IMR-90 (cell line): ENCODE results near the gene MYO9A. TPM values are rescaled to one million over a fixed set of nuclear protein-coding genes. Genes with fewer than 3 reads are reported as not detected.

ENCODE experiments used
- ATAC-seq: fragments of 200-7000 bp; cut with Tn5 transposase; 2 replicates; pipeline ENCODE4 v1.9.1; 2020; ENCODE audit warnings: low read depth, mild to moderate bottlenecking, moderate library complexity
- BruUV-seq: library from RNA; stranded (reverse); fragments of 400-500 nt; replicated peaks from 2 replicates; lab custom pipeline; 2021; lab: Mats Ljungman, UMichigan
- CTCF ChIA-PET: fragments of 300-600 bp; formaldehyde crosslinking; extraction: SDS; loops from one replicate; lab custom pipeline; 2021; ENCODE audit warnings: antibody characterized with exemption; lab: Yijun Ruan, JAX
- POLR2A ChIA-PET: fragments of 300-600 bp; sonication (Branson Sonifier 250); formaldehyde crosslinking; loops from one replicate; lab custom pipeline; 2022; ENCODE audit warnings: antibody characterized with exemption; ENCODE audit not compliant: unreplicated experiment; lab: Charles Lee
- DNase-seq: peaks from one replicate; pipeline ENCODE4 v3.0.0; 2013
- H2AFZ ChIP-seq: replicated peaks from 2 replicates; pipeline ENCODE3; 2013; ENCODE audit warnings: low read length, mild to moderate bottlenecking; ENCODE audit not compliant: poor library complexity
- H2AK5ac ChIP-seq: 2 replicates; pipeline ENCODE4 v1.6.1; 2013; ENCODE audit warnings: low read depth, low read length, inconsistent platforms
- H2AK9ac ChIP-seq: replicated peaks from 2 replicates; pipeline ENCODE3; 2013; ENCODE audit warnings: mild to moderate bottlenecking, low read depth, low read length, moderate library complexity; ENCODE audit not compliant: poor library complexity
- H2BK120ac ChIP-seq: 2 replicates; pipeline ENCODE4 v1.6.1; 2013; ENCODE audit warnings: low read depth, low read length, inconsistent platforms
- H2BK15ac ChIP-seq: 3 replicates; pipeline ENCODE4 v1.6.1; 2013; ENCODE audit warnings: low read depth, low read length, inconsistent platforms
- H2BK20ac ChIP-seq: 2 replicates; pipeline ENCODE4 v1.6.1; 2013; ENCODE audit warnings: low read depth, mild to moderate bottlenecking, inconsistent platforms, low read length, moderate library complexity
- H2BK5ac ChIP-seq: 2 replicates; pipeline ENCODE4 v1.6.1; 2013; ENCODE audit warnings: mild to moderate bottlenecking, low read depth, low read length, inconsistent platforms; ENCODE audit not compliant: poor library complexity, severe bottlenecking
- H3K14ac ChIP-seq: replicated peaks from 2 replicates; pipeline ENCODE4 v1.6.1; 2013; ENCODE audit warnings: low read depth, low read length, inconsistent platforms
- H3K18ac ChIP-seq: 2 replicates; pipeline ENCODE4 v1.6.1; 2013; ENCODE audit warnings: low read depth, low read length, control low read depth
- H3K23ac ChIP-seq: 2 replicates; pipeline ENCODE4 v1.6.1; 2013; ENCODE audit warnings: low read depth, low read length, inconsistent platforms
- H3K27ac ChIP-seq: 2 replicates; pipeline ENCODE4 v1.5.1; 2013; ENCODE audit warnings: mild to moderate bottlenecking, control low read depth, low read length; ENCODE audit not compliant: insufficient read depth
- H3K27me3 ChIP-seq: 2 replicates; pipeline ENCODE4 v1.6.1; 2013; ENCODE audit warnings: low read length; ENCODE audit not compliant: control insufficient read depth, insufficient read depth
- H3K36me3 ChIP-seq: 2 replicates; pipeline ENCODE4 v1.6.1; 2013; ENCODE audit warnings: low read length, mixed read lengths; ENCODE audit not compliant: control insufficient read depth, insufficient read depth
- H3K4ac ChIP-seq: 2 replicates; pipeline ENCODE4 v1.6.1; 2013; ENCODE audit warnings: low read depth, low read length, inconsistent platforms
- H3K4me1 ChIP-seq: 2 replicates; pipeline ENCODE4 v1.6.1; 2013; ENCODE audit warnings: low read length, mixed read lengths; ENCODE audit not compliant: control insufficient read depth, insufficient read depth
- H3K4me2 ChIP-seq: 2 replicates; pipeline ENCODE4 v1.6.1; 2013; ENCODE audit warnings: low read depth, mild to moderate bottlenecking, control low read depth, low read length, moderate library complexity
- H3K4me3 ChIP-seq: 2 replicates; pipeline ENCODE4 v1.5.1; 2013; ENCODE audit warnings: low read depth, mild to moderate bottlenecking, control low read depth, low read length, moderate library complexity; ENCODE audit not compliant: insufficient read depth
- H3K56ac ChIP-seq: 2 replicates; pipeline ENCODE4 v1.6.1; 2013; ENCODE audit warnings: low read length, inconsistent platforms; ENCODE audit not compliant: insufficient read depth; ENCODE audit errors: extremely low read depth
- H3K79me1 ChIP-seq, 2 experiments: 2 replicates each; pipeline ENCODE4 v1.6.1; 2013; ENCODE audit warnings: low read length in 2 of 2, inconsistent platforms in 1 of 2, low read depth in 1 of 2
- H3K9ac ChIP-seq: 2 replicates; pipeline ENCODE4 v1.6.1; 2013; ENCODE audit warnings: low read depth, low read length, control low read depth
- H3K9me1 ChIP-seq: 2 replicates; pipeline ENCODE4 v1.6.1; 2013; ENCODE audit warnings: low read length, inconsistent platforms; ENCODE audit not compliant: insufficient read depth
- H3K9me3 ChIP-seq: 2 replicates; pipeline ENCODE4 v1.6.1; 2013; ENCODE audit warnings: low read length; ENCODE audit not compliant: control insufficient read depth, insufficient read depth
- H4K20me1 ChIP-seq: 2 replicates; pipeline ENCODE4 v1.6.1; 2013; ENCODE audit warnings: low read length, inconsistent platforms; ENCODE audit not compliant: insufficient read depth
- H4K5ac ChIP-seq: 2 replicates; pipeline ENCODE4 v1.6.1; 2013; ENCODE audit warnings: mild to moderate bottlenecking, low read depth, low read length, control low read depth
- H4K8ac ChIP-seq, 2 experiments: 2 replicates each; pipeline ENCODE4 v1.6.1; 2013; ENCODE audit warnings: low read depth in 2 of 2, low read length in 2 of 2, control low read depth in 1 of 2, inconsistent platforms in 1 of 2
- H4K91ac ChIP-seq: 2 replicates; pipeline ENCODE4 v1.6.1; 2013; ENCODE audit warnings: low read depth, low read length, inconsistent platforms; ENCODE audit not compliant: insufficient read depth
- RCOR1 ChIP-seq: IDR thresholded peaks from 2 replicates; pipeline ENCODE4 v1.6.1; 2012; ENCODE audit warnings: mild to moderate bottlenecking, low read length, improper control_type of control experiment; ENCODE audit not compliant: insufficient replicate concordance
- WGBS, 2 experiments: methylation state at CpG; one replicate each; pipeline versions ENCODE4 v1.1.5 to v1.1.7; 2013; ENCODE audit warnings: missing lambda C conversion rate in 2 of 2; ENCODE audit not compliant: insufficient read length in 1 of 2; ENCODE audit errors: extremely low coverage in 2 of 2; 5-methylcytosine and 5-hydroxymethylcytosine counted together
- dilution Hi-C: fragments of 300-500 bp; cut with HindIII; formaldehyde crosslinking; loops from one replicate; pipeline ENCODE4 v1.14.3; 2018; ENCODE audit warnings: low sequenced_read_pairs; ENCODE audit not compliant: unreplicated experiment
- in situ Hi-C: fragments of 300-500 bp; cut with MboI; formaldehyde crosslinking; loops from 3 replicates; pipeline ENCODE4 v1.14.3; 2019; ENCODE audit warnings: low sequenced_read_pairs, inconsistent platforms, mixed read lengths
- intact Hi-C: fragments of 100-400 bp; cut with micrococcal nuclease; formaldehyde crosslinking; loops from 2 replicates; pipeline ENCODE4 v1.10.0; 2022
- polyA plus RNA-seq, 3 experiments: library from polyadenylated mRNA; depleted of rRNA; stranded (reverse); fragments of >200 nt; gene quantifications; 2 replicates each; pipeline ENCODE4 v1.2.3, GENCODE V29; 2012; ENCODE audit warnings: low replicate concordance in 1 of 3
- total RNA-seq: library from RNA; depleted of rRNA; stranded (reverse); fragments of >200 nt; gene quantifications from 2 replicates; pipeline ENCODE4 v1.2.3, GENCODE V29; 2012

MYO9A gene
- total and polyA plus RNA-seq, 2 of the 4 experiments (the other 2 are of a cell fraction) = 6.0 to 49.5 TPM

- H3K79me1 ChIP-seq = no peaks in the 10 kb centered on the region
- no peak overlapping the region for H3K4me2 ChIP-seq
- no peak overlapping the region for H2AK9ac ChIP-seq
- H4K91ac ChIP-seq = no peak overlapping the region
- no peaks in the 10 kb centered on the region for H4K20me1 ChIP-seq
- no peak overlapping the region for H2BK15ac ChIP-seq
- no peak overlapping the region for H3K56ac ChIP-seq
- BruUV-seq = no TSS peak
- no peaks in the 10 kb centered on the region for H3K36me3 ChIP-seq
- peaks cover 2% of the 10 kb centered on the region; the same call in 1 of the 2 replicates for H3K4me1 ChIP-seq
- H3K27ac ChIP-seq = no peak overlapping the region
- no peaks in the 10 kb centered on the region for H3K9me3 ChIP-seq
- H4K5ac ChIP-seq = no peak overlapping the region
- H2AFZ ChIP-seq = no peak overlapping the region
- no peak overlapping the region for H3K4me3 ChIP-seq
- no peak overlapping the region for H3K9ac ChIP-seq
- no peaks in the 10 kb centered on the region for H3K9me1 ChIP-seq
- CTCF ChIA-PET = interaction anchor here (0.5 kb wide), 1 partner anchor 39 kb away, joined by 3 read pairs; no protein-coding TSS in a partner anchor
- H3K27me3 ChIP-seq = no peaks in the 10 kb centered on the region
- no CpG with 5 or more reads among the region's 1 CpG for WGBS, 2 experiments
- POLR2A ChIA-PET = no interaction called here
- no peak for TF ChIP-seq RCOR1
- no peak overlapping the region for H3K14ac ChIP-seq
- no peak overlapping the region for H2BK20ac ChIP-seq
- in situ Hi-C loops (no loop called here), dilution Hi-C loops (no loop called here), intact Hi-C loops (no loop called here)
- H2AK5ac ChIP-seq = no peak overlapping the region
- H4K8ac ChIP-seq = no peak overlapping the region
- no peak overlapping the region for H3K4ac ChIP-seq
- H3K18ac ChIP-seq = no peak overlapping the region
- no peak overlapping the region for H2BK120ac ChIP-seq
- H3K23ac ChIP-seq = no peak overlapping the region
- H2BK5ac ChIP-seq = no peak overlapping the region
- no peak for ATAC-seq
- DNase-seq = no peak
These were observed 155.4 kb downstream of the MYO9A start for GRCh38 chr15:71962537-71962936.
